Liver (tissue), 9 donors: ENCODE measurements around the gene TAC3. TPM values are rescaled to one million over a fixed set of nuclear protein-coding genes. Genes with fewer than 3 reads are reported as not detected.
"Not testable (repeated sequence)": the region's sequence is repeated elsewhere in the genome, so short reads cannot be mapped to it uniquely, and the experiment has no call there.

Experiments
- DNase-seq: peaks from one replicate; pipeline ENCODE4 v3.0.0-alpha.2; 2017; ENCODE audit warnings: low spot score
- H3K27ac ChIP-seq, 2 donors: one replicate each; pipeline ENCODE4 v1.7.0; 2013; ENCODE audit warnings: inconsistent platforms in 2 of 2, low read length in 2 of 2, control low read depth in 1 of 2, low read depth in 1 of 2, mild to moderate bottlenecking in 1 of 2
- H3K27me3 ChIP-seq, 4 donors: one replicate each; pipeline versions ENCODE4 v1.6.1 to v1.7.0; 2013; ENCODE audit warnings: low read length in 3 of 4, inconsistent platforms in 1 of 4, mild to moderate bottlenecking in 1 of 4, moderate library complexity in 1 of 4; ENCODE audit not compliant: control insufficient read depth in 4 of 4, insufficient read depth in 4 of 4
- H3K36me3 ChIP-seq, 4 donors: one replicate each; pipeline versions ENCODE4 v1.6.1 to v1.7.0; 2013; ENCODE audit warnings: low read length in 3 of 4, mild to moderate bottlenecking in 3 of 4, low read depth in 1 of 4, moderate library complexity in 1 of 4; ENCODE audit not compliant: control insufficient read depth in 4 of 4, insufficient read depth in 3 of 4
- H3K4me1 ChIP-seq, 4 donors: one replicate each; pipeline versions ENCODE4 v1.6.1 to v1.7.0; 2013; ENCODE audit warnings: low read length in 3 of 4, mild to moderate bottlenecking in 3 of 4, moderate library complexity in 1 of 4; ENCODE audit not compliant: control insufficient read depth in 4 of 4, insufficient read depth in 4 of 4
- H3K4me3 ChIP-seq, 3 donors: one replicate each; pipeline versions ENCODE4 v1.6.1 to v1.7.0; 2013; ENCODE audit warnings: low read length in 3 of 3, control low read depth in 1 of 3, low read depth in 1 of 3, mild to moderate bottlenecking in 1 of 3
- H3K9ac ChIP-seq, 2 donors: one replicate each; pipeline ENCODE4 v1.7.0; 2013; ENCODE audit warnings: low read length in 2 of 2, mild to moderate bottlenecking in 2 of 2, moderate library complexity in 2 of 2, control low read depth in 1 of 2, low read depth in 1 of 2
- H3K9me3 ChIP-seq, 4 donors: one replicate each; pipeline versions ENCODE4 v1.6.1 to v1.7.0; 2013; ENCODE audit warnings: low read length in 3 of 4; ENCODE audit not compliant: control insufficient read depth in 4 of 4
- EGR1 ChIP-seq, 2 donors: IDR thresholded peaks; 2 replicates each; pipeline ENCODE4 v1.6.1; 2016 to 2018; ENCODE audit warnings: antibody characterized with exemption in 2 of 2, low read depth in 2 of 2
- FOXA1 ChIP-seq: IDR thresholded peaks from 2 replicates; pipeline ENCODE4 v1.6.1; 2016; ENCODE audit warnings: antibody characterized with exemption
- GABPA ChIP-seq, 2 donors: IDR thresholded peaks in 1 of 2; conservative IDR thresholded peaks in 1 of 2; 2 replicates each; pipeline ENCODE4 v1.6.1; 2016; ENCODE audit warnings: antibody characterized with exemption in 2 of 2, mild to moderate bottlenecking in 1 of 2, moderate library complexity in 1 of 2
- HNF4A ChIP-seq, 2 donors: conservative IDR thresholded peaks; 2 replicates each; pipeline ENCODE4 v1.6.1; 2016; ENCODE audit warnings: antibody characterized with exemption in 2 of 2, mild to moderate bottlenecking in 2 of 2
- HNF4G ChIP-seq: IDR thresholded peaks from 2 replicates; pipeline ENCODE4 v1.6.1; 2016; ENCODE audit warnings: antibody characterized with exemption
- RAD21 ChIP-seq, 2 donors: IDR thresholded peaks; 2 replicates each; pipeline ENCODE4 v1.6.1; 2016; ENCODE audit warnings: antibody characterized with exemption in 2 of 2, mild to moderate bottlenecking in 2 of 2
- REST ChIP-seq: IDR thresholded peaks from 2 replicates; pipeline ENCODE4 v1.6.1; 2016; ENCODE audit warnings: antibody characterized with exemption, mild to moderate bottlenecking
- RXRA ChIP-seq, 2 donors: IDR thresholded peaks; 2 replicates each; pipeline ENCODE4 v1.6.1; 2017 to 2018; ENCODE audit warnings: antibody characterized with exemption in 2 of 2, mild to moderate bottlenecking in 1 of 2
- SP1 ChIP-seq: IDR thresholded peaks from 2 replicates; pipeline ENCODE4 v1.6.1; 2018; ENCODE audit warnings: antibody characterized with exemption, mild to moderate bottlenecking
- TAF1 ChIP-seq: conservative IDR thresholded peaks from 2 replicates; pipeline ENCODE4 v1.6.1; 2016; ENCODE audit warnings: antibody characterized with exemption, mild to moderate bottlenecking
- YY1 ChIP-seq: IDR thresholded peaks from 2 replicates; pipeline ENCODE4 v1.6.1; 2016; ENCODE audit warnings: antibody characterized with exemption, mild to moderate bottlenecking
- ZBTB33 ChIP-seq: IDR thresholded peaks from 2 replicates; pipeline ENCODE4 v1.6.1; 2016; ENCODE audit warnings: antibody characterized with exemption
- WGBS: extraction: QIAGEN DNeasy Blood & Tissue Kit; methylation state at CpG from one replicate; pipeline ENCODE4 v1.1.7; 2013; 5-methylcytosine and 5-hydroxymethylcytosine counted together
- polyA plus RNA-seq, 2 donors: library from polyadenylated mRNA; stranded (reverse) in 1 of 2; unstranded in 1 of 2; fragments of 200-250 nt in 1 of 2; fragments of >200 nt in 1 of 2; fragmentation: Nextera tagmentation in 1 of 2; extraction: Ambion mirVana in 1 of 2; gene quantifications; one replicate each; pipeline versions ENCODE4 v1.2.1 to v1.2.3, GENCODE V29; 2013 to 2015
- total RNA-seq, 2 donors: library from RNA; depleted of rRNA; stranded (reverse); fragments of >200 nt; gene quantifications; one replicate each; pipeline ENCODE4 v1.2.3, GENCODE V29; 2014
- TF ChIP-seq, protein P1 (sequence below): IDR thresholded peaks from 2 replicates; pipeline ENCODE4 v1.6.1; 2016; ENCODE audit warnings: antibody characterized with exemption
- TF ChIP-seq, protein P2 (sequence below): IDR thresholded peaks from 2 replicates; pipeline ENCODE4 v1.6.1; 2016; ENCODE audit warnings: antibody characterized with exemption
- donor health status: healthy.
- donor health status: healthy.
- donor health status: healthy.
- donor health status: healthy.
- donor health status: healthy.

Gene TAC3
- total and polyA plus RNA-seq, 4 donors: not detected

- H3K36me3 ChIP-seq: no peaks in the 10 kb centered on the region
- no peak for DNase-seq
- WGBS: 85% methylated on average over 2 of the region's 2 CpGs
Measured at GRCh38 chr12:57025196-57025595, 8.9 kb upstream of the TAC3 start.

GRCh38 chr12:57022324-57022723, 6.0 kb upstream of the TAC3 start:
- H3K36me3 ChIP-seq, DNase-seq, H3K27me3 ChIP-seq, H3K9ac ChIP-seq, H3K27ac ChIP-seq, H3K9me3 ChIP-seq, H3K4me3 ChIP-seq, H3K4me1 ChIP-seq: not testable (repeated sequence)
- WGBS: 92% methylated on average over 5 of the region's 5 CpGs

More at GRCh38 chr12:57025196-57025595, 8.9 kb upstream of the TAC3 start:
- H3K4me3 ChIP-seq: no peak overlapping the region
- no peaks in the 10 kb centered on the region for H3K4me1 ChIP-seq
- no peak overlapping the region for H3K27ac ChIP-seq
- H3K27me3 ChIP-seq: no peaks in the 10 kb centered on the region
- H3K9me3 ChIP-seq: no peaks in the 10 kb centered on the region
- TF ChIP-seq REST (no peak), GABPA (IDR thresholded peaks at IDR 0.05 in 1 of 2, conservative IDR thresholded peaks at IDR 0.05 in 1 of 2) (no peak), RAD21 (IDR thresholded peaks at IDR 0.05) (no peak), EGR1 (IDR thresholded peaks at IDR 0.05; ENCODE audit: low read depth in 2 of 2) (no peak), HNF4A (conservative IDR thresholded peaks at IDR 0.05) (no peak), FOXA1 (no peak), RXRA (IDR thresholded peaks at IDR 0.05) (no peak), TAF1 (no peak), YY1 (no peak), HNF4G (no peak), ZBTB33 (no peak), SP1 (no peak)
- TF ChIP-seq, protein P1, sequence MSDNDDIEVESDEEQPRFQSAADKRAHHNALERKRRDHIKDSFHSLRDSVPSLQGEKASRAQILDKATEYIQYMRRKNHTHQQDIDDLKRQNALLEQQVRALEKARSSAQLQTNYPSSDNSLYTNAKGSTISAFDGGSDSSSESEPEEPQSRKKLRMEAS: no peak
- TF ChIP-seq, protein P2, sequence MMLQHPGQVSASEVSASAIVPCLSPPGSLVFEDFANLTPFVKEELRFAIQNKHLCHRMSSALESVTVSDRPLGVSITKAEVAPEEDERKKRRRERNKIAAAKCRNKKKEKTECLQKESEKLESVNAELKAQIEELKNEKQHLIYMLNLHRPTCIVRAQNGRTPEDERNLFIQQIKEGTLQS: no peak
- no peak overlapping the region for H3K9ac ChIP-seq
